Cardiac muscle cell (in vitro differentiated cells and primary cell): Measurements from ENCODE around the gene ARF3. TPM values are rescaled to one million over a fixed set of nuclear protein-coding genes. Genes with fewer than 3 reads are reported as not detected.
A peak's percentile ranks its signal among the peaks of the same experiment; 100 is the strongest.

Source experiments
- DNase-seq, 2 donors: peaks; one replicate each; pipeline versions ENCODE4 v3.0.0 to v3.0.0-alpha.2; 2010 to 2017; ENCODE audit warnings: low read depth in 1 of 2, low spot score in 1 of 2
- H3K27ac ChIP-seq: fragments of 200-600 bp; sonication (generic); 2 replicates; pipeline ENCODE4 v1.5.1; 2016
- H3K27me3 ChIP-seq: fragments of 200-600 bp; sonication (generic); 2 replicates; pipeline ENCODE4 v1.6.0; 2016; ENCODE audit warnings: control low read depth
- H3K36me3 ChIP-seq: fragments of 200-600 bp; sonication (generic); 2 replicates; pipeline ENCODE4 v1.5.1; 2016; ENCODE audit warnings: control low read depth
- H3K4me1 ChIP-seq: fragments of 200-600 bp; sonication (generic); 2 replicates; pipeline ENCODE4 v1.8.1; 2017; ENCODE audit warnings: low read depth, mild to moderate bottlenecking, mixed run types
- H3K4me3 ChIP-seq: fragments of 200-600 bp; sonication (generic); 2 replicates; pipeline ENCODE4 v1.5.1; 2016; ENCODE audit warnings: mild to moderate bottlenecking
- H3K9me3 ChIP-seq: fragments of 200-600 bp; sonication (generic); 2 replicates; pipeline ENCODE4 v1.5.1; 2017; ENCODE audit warnings: low read depth, mild to moderate bottlenecking, control low read depth
- CTCF ChIP-seq: IDR thresholded peaks from 2 replicates; pipeline ENCODE4 v1.5.1; 2012; ENCODE audit warnings: low read depth, mild to moderate bottlenecking, low read length
- polyA plus RNA-seq: library from polyadenylated mRNA; unstranded; fragments of >200 nt; fragmentation: Nextera tagmentation; extraction: Ambion mirVana; gene quantifications from 2 replicates; pipeline ENCODE4 v1.2.1, GENCODE V29; 2016
- total RNA-seq: library from RNA; depleted of rRNA; stranded (reverse); fragments of >200 nt; gene quantifications from 2 replicates; pipeline ENCODE4 v1.2.3, GENCODE V29; 2016

ARF3 gene
- total and polyA plus RNA-seq, 2 experiments from 2014 or later: 106 to 120 TPM

- Histone ChIP-seq H3K9me3 (no peaks in the 10 kb centered on the region), H3K4me1 (peaks cover 4% of the 10 kb centered on the region), H3K27me3 (peaks cover 100% of the 10 kb centered on the region), H3K4me3 (no peak overlapping the region), H3K36me3 (no peaks in the 10 kb centered on the region), H3K27ac (no peak overlapping the region)
- DNase-seq: peak; percentile 76 to 77
- TF ChIP-seq CTCF: peak; percentile 62
Observed at GRCh38 chr12:48973941-48974673, 16.8 kb upstream of the ARF3 start.

GRCh38 chr12:48973531-48973930 is 16.2 kb upstream of the ARF3 start:
- H3K27me3 ChIP-seq: peaks cover 100% of the 10 kb centered on the region
- no peaks in the 10 kb centered on the region for H3K9me3 ChIP-seq
- no peaks in the 10 kb centered on the region for H3K36me3 ChIP-seq
- no peak overlapping the region for H3K27ac ChIP-seq
- peaks cover 4% of the 10 kb centered on the region for H3K4me1 ChIP-seq
- no peak overlapping the region for H3K4me3 ChIP-seq
- no peak for TF ChIP-seq CTCF
- DNase-seq: peak in 1 of 2 donors; percentile 59

GRCh38 chr12:48972952-48973483 is 15.7 kb upstream of the ARF3 start:
- peaks cover 100% of the 10 kb centered on the region for H3K27me3 ChIP-seq
- peaks cover 4% of the 10 kb centered on the region for H3K4me1 ChIP-seq
- H3K27ac ChIP-seq: no peak overlapping the region
- H3K36me3 ChIP-seq: no peaks in the 10 kb centered on the region
- TF ChIP-seq CTCF: no peak
- H3K9me3 ChIP-seq: no peaks in the 10 kb centered on the region
- no peak overlapping the region for H3K4me3 ChIP-seq
- DNase-seq: no peak

- no peak for DNase-seq
- Histone ChIP-seq H3K27ac (no peak overlapping the region), H3K4me1 (peaks cover 4% of the 10 kb centered on the region), H3K27me3 (peaks cover 98% of the 10 kb centered on the region), H3K9me3 (no peaks in the 10 kb centered on the region), H3K36me3 (no peaks in the 10 kb centered on the region), H3K4me3 (no peak overlapping the region)
- no peak for TF ChIP-seq CTCF
Observed at GRCh38 chr12:48972213-48972951, 15.1 kb upstream of the ARF3 start.

GRCh38 chr12:48970702-48971334 is 13.5 kb upstream of the ARF3 start:
- DNase-seq: no peak
- peaks cover 4% of the 10 kb centered on the region for H3K4me1 ChIP-seq
- H3K36me3 ChIP-seq: no peaks in the 10 kb centered on the region
- H3K27me3 ChIP-seq: peaks cover 90% of the 10 kb centered on the region
- H3K4me3 ChIP-seq: peak overlapping the region; percentile 28
- H3K27ac ChIP-seq: no peak overlapping the region
- TF ChIP-seq CTCF: no peak
- no peaks in the 10 kb centered on the region for H3K9me3 ChIP-seq
